IPS DF 6.9 (cell line): ENCODE results near the gene POLN.
"Not testable (repeated sequence)": the region's sequence is repeated elsewhere in the genome, so short reads cannot be mapped to it uniquely, and the experiment has no call there.

Experiments
- DNase-seq: peaks from one replicate; pipeline ENCODE4 v3.0.0-alpha.2; 2013; ENCODE audit warnings: low read depth, low spot score
- H3K27ac ChIP-seq: one replicate; pipeline ENCODE4 v1.5.1; 2013; ENCODE audit warnings: low read length, control low read depth
- H3K27me3 ChIP-seq: 2 replicates; pipeline ENCODE4 v1.6.1; 2013; ENCODE audit warnings: mild to moderate bottlenecking, low read length; ENCODE audit not compliant: control insufficient read depth, insufficient read depth
- H3K36me3 ChIP-seq: 2 replicates; pipeline ENCODE4 v1.6.1; 2013; ENCODE audit warnings: low read length; ENCODE audit not compliant: control insufficient read depth, insufficient read depth
- H3K4me1 ChIP-seq: 2 replicates; pipeline ENCODE4 v1.6.1; 2013; ENCODE audit warnings: low read length; ENCODE audit not compliant: control insufficient read depth, insufficient read depth
- H3K4me3 ChIP-seq: 2 replicates; pipeline ENCODE4 v1.5.1; 2013; ENCODE audit warnings: mild to moderate bottlenecking, low read length
- H3K9me3 ChIP-seq: 2 replicates; pipeline ENCODE4 v1.6.1; 2013; ENCODE audit warnings: low read length, inconsistent platforms; ENCODE audit not compliant: control insufficient read depth, insufficient read depth
- WGBS: extraction: QIAGEN DNeasy Blood & Tissue Kit; methylation state at CpG from one replicate; pipeline ENCODE4 v1.1.7; 2013; ENCODE audit warnings: mixed read lengths, missing lambda C conversion rate; ENCODE audit not compliant: insufficient read length, insufficient coverage; 5-methylcytosine and 5-hydroxymethylcytosine counted together

The POLN gene

GRCh38 chr4:2161092-2161703, 80.7 kb downstream of the POLN start:
- not testable (repeated sequence) for H3K4me1 ChIP-seq, H3K27me3 ChIP-seq, H3K9me3 ChIP-seq, H3K4me3 ChIP-seq, H3K27ac ChIP-seq, H3K36me3 ChIP-seq, DNase-seq
- WGBS: no CpG with 5 or more reads among the region's 40 CpGs

DNA sequence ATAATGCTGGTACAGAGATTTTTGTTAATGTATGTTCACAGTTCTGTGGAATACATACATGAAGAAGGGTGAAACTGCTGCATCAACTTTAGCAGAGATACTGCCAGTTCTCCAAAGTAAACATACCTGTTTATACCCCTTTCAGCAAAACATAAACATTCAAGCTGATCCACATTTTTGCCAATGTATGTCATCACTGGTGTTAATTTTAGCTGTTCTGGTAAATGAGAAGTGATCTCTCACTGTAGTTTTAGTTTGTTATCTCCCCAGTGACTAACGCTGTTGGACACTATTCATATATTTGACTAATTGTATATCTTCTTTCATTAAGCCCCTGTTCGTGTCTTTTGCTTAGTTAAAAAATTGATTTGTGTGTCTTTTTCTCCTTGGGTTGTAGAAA, 82.0 kb downstream of the POLN start:
- H3K27ac ChIP-seq: no peak overlapping the region
- H3K9me3 ChIP-seq: no peaks in the 10 kb centered on the region
- no peaks in the 10 kb centered on the region for H3K4me1 ChIP-seq
- WGBS: no CpG with 5 or more reads among the region's 2 CpGs
- H3K4me3 ChIP-seq: no peak overlapping the region
- H3K36me3 ChIP-seq: no peaks in the 10 kb centered on the region
- DNase-seq: no peak
- H3K27me3 ChIP-seq: no peaks in the 10 kb centered on the region

GRCh38 chr4:2155246-2155645, 86.7 kb downstream of the POLN start:
- Histone ChIP-seq H3K27me3 (no peaks in the 10 kb centered on the region), H3K36me3 (no peaks in the 10 kb centered on the region), H3K27ac (no peak overlapping the region), H3K4me3 (no peak overlapping the region), H3K9me3 (no peaks in the 10 kb centered on the region), H3K4me1 (no peaks in the 10 kb centered on the region)
- WGBS: no CpG with 5 or more reads among the region's 7 CpGs
- no peak for DNase-seq

- Histone ChIP-seq H3K36me3 (no peaks in the 10 kb centered on the region), H3K27me3 (no peaks in the 10 kb centered on the region), H3K4me3 (no peak overlapping the region), H3K9me3 (no peaks in the 10 kb centered on the region), H3K4me1 (no peaks in the 10 kb centered on the region), H3K27ac (no peak overlapping the region)
- no CpG with 5 or more reads among the region's 2 CpGs for WGBS
- DNase-seq: no peak
These were observed 87.6 kb downstream of the POLN start for GRCh38 chr4:2154215-2154740.

GRCh38 chr4:2151544-2151943, 90.4 kb downstream of the POLN start:
- no peak for DNase-seq
- Histone ChIP-seq H3K4me3 (no peak overlapping the region), H3K9me3 (no peaks in the 10 kb centered on the region), H3K4me1 (no peaks in the 10 kb centered on the region), H3K27ac (no peak overlapping the region), H3K36me3 (no peaks in the 10 kb centered on the region), H3K27me3 (no peaks in the 10 kb centered on the region)
- no CpG with 5 or more reads among the region's 5 CpGs for WGBS

GRCh38 chr4:2150076-2150475, 91.8 kb downstream of the POLN start:
- Histone ChIP-seq H3K9me3 (no peaks in the 10 kb centered on the region), H3K27ac (no peak overlapping the region), H3K4me1 (no peaks in the 10 kb centered on the region), H3K27me3 (no peaks in the 10 kb centered on the region), H3K4me3 (no peak overlapping the region), H3K36me3 (no peaks in the 10 kb centered on the region)
- DNase-seq: no peak
- no CpG with 5 or more reads among the region's 1 CpG for WGBS

DNA sequence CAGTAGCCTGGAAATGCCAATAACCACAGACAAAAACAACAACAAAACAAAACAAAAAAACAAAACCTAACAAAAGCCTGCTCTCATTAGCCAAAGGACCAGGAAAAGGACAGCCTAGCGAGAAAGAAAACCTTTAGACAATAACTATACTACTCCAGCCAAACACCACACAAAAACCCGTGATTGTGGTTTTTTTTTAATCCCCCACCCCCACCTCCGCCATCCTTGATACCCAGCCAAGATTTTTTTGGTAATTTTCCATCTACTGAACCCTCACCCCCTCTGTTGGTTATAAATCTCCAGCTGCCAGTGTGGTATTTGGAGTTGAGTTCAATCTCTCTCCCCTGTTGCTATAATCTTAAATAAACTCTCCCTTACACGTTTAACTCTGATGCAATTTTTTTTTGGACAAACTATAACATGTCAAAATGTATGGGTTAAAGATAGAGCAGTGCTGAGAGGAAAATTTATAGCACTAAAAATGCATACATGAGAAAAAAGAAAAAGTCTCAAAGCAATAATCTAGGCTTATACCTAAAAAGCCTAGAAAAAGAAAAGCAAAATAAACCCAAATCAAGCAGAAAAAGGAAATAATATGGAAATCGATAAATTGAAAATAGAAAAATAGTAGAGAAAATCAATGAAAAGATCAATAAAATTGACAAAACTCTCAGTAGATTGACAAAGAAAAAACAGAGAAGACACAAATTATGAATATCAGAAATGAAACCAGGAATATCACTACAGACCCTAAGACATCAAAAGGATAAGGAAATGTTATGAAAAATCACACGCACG, 99.1 kb downstream of the POLN start:
- Histone ChIP-seq H3K4me3 (no peak overlapping the region), H3K27ac (no peak overlapping the region), H3K27me3 (peaks cover 25% of the 10 kb centered on the region), H3K4me1 (no peaks in the 10 kb centered on the region), H3K36me3 (no peaks in the 10 kb centered on the region), H3K9me3 (no peaks in the 10 kb centered on the region)
- no peak for DNase-seq
- no CpG with 5 or more reads among the region's 7 CpGs for WGBS

GRCh38 chr4:2141762-2142451, 100.0 kb downstream of the POLN start:
- Histone ChIP-seq H3K27me3 (peaks cover 25% of the 10 kb centered on the region), H3K4me3 (no peak overlapping the region), H3K36me3 (no peaks in the 10 kb centered on the region), H3K9me3 (no peaks in the 10 kb centered on the region), H3K4me1 (no peaks in the 10 kb centered on the region), H3K27ac (no peak overlapping the region)
- no peak for DNase-seq
- WGBS: no CpG with 5 or more reads among the region's 7 CpGs

DNA sequence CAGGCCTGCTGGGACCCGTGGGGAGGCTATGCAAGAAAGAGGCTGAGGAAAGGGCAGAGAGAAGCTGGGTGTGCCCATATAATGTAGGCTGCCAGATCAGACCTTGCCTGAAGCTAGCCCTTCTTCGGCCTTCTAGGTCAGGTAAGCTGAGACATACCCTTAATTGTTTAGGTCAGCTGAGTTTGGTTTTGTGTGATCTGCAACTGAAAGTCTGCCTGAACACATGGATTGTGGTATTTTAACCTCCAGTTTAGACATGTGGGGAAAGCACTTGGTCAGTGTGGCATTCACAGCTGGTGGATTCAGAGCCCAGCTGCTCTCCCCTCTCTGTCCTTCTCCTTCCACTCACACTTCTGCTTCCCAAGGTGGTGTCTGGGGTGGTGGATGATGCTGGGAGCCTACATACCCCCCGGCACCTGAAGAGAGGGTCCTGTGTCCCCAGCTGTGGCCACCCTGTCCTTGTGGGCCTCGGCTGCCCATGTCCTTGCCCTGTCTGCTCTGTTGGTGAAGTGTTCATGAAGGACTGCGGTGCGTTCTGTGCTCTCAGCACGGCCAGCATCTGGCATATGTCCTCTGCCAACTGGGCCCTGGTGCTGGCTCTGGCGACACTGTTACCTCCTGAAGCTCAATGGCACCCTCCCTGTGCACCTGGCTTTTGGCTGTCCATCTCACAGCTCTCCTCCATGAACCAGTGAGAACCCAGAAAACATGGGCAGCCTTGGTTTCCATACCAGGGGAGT, 100.7 kb downstream of the POLN start:
- no peak for DNase-seq
- WGBS: no CpG with 5 or more reads among the region's 8 CpGs
- peaks cover 25% of the 10 kb centered on the region for H3K27me3 ChIP-seq

DNA sequence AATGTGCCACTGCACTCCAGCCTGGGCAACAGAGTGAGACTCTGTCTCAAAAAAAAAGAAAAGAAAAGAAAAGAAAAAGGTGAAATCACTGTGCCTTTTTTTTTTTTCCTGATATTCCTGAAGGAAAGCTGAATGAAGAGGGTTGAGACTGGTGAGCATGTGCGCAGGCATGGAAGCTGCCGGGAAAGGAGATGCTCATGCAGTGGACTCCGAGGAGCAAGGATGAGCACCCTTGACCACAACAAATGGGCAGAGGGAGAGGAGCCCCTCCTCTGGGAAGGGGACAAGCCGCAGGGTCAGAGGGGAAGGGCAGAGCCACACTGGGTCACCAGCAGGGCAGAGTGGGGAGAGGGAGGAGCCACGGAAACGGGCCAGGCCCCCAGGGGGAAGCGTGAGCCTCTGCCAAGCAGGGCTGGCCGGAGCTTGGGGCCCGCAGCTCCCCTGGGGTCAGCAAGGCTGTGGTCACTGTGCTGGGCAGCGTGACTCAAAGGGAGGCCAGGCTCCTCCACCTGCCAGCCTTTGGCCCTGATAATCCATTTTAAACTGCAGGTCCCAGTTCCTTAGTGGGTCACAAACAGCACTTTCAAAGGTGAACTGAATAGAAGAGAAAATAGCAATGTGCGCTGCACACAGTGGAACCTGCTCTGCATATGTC, 102.9 kb downstream of the POLN start:
- WGBS: no CpG with 5 or more reads among the region's 11 CpGs
- Histone ChIP-seq H3K27me3 (peaks cover 23% of the 10 kb centered on the region), H3K9me3 (no peaks in the 10 kb centered on the region), H3K27ac (no peak overlapping the region), H3K4me1 (no peaks in the 10 kb centered on the region), H3K36me3 (no peaks in the 10 kb centered on the region), H3K4me3 (no peak overlapping the region)
- no peak for DNase-seq

More for the DNA sequence above, 100.7 kb downstream of the POLN start:
- Histone ChIP-seq H3K27ac (no peak overlapping the region), H3K9me3 (no peaks in the 10 kb centered on the region), H3K4me1 (no peaks in the 10 kb centered on the region), H3K4me3 (no peak overlapping the region), H3K36me3 (no peaks in the 10 kb centered on the region)
